Astrocyte (in vitro differentiated cells and primary cell): ENCODE measurements around the gene LCAT. TPM values are rescaled to one million over a fixed set of nuclear protein-coding genes. Genes with fewer than 3 reads are reported as not detected.
A peak's percentile ranks its signal among the peaks of the same experiment; 100 is the strongest.

ENCODE experiments used
- DNase-seq: peaks from one replicate; pipeline ENCODE4 v3.0.0-alpha.2; 2010; ENCODE audit warnings: low read depth
- FAIRE-seq: peaks from 2 replicates; lab custom pipeline; 2011; peaks lifted over from hg19 to GRCh38; lab: Jason Lieb, UNC
- H2AFZ ChIP-seq: 2 replicates; pipeline ENCODE4 v1.6.0; 2012; ENCODE audit warnings: low read depth, low read length, inconsistent platforms
- H3K27ac ChIP-seq: 2 replicates; pipeline ENCODE4 v1.5.1; 2011; ENCODE audit warnings: low read depth, low read length, inconsistent platforms
- H3K27me3 ChIP-seq: 2 replicates; pipeline ENCODE4 v1.6.0; 2011; ENCODE audit warnings: low read length, inconsistent platforms; ENCODE audit not compliant: insufficient read depth
- H3K36me3 ChIP-seq: 2 replicates; pipeline ENCODE4 v1.5.1; 2011; ENCODE audit warnings: low read length, inconsistent platforms; ENCODE audit not compliant: insufficient read depth
- H3K4me1 ChIP-seq: 2 replicates; pipeline ENCODE4 v1.5.1; 2011; ENCODE audit warnings: low read length, inconsistent platforms; ENCODE audit not compliant: insufficient read depth
- H3K4me2 ChIP-seq: 2 replicates; pipeline ENCODE4 v1.6.0; 2012; ENCODE audit warnings: low read length, inconsistent platforms
- H3K4me3 ChIP-seq: 2 replicates; pipeline ENCODE4 v1.5.1; 2011; ENCODE audit warnings: low read depth, mild to moderate bottlenecking, low read length, inconsistent platforms; ENCODE audit not compliant: insufficient read depth
- H3K79me2 ChIP-seq: 2 replicates; pipeline ENCODE4 v1.6.0; 2012; ENCODE audit warnings: mild to moderate bottlenecking, low read length, inconsistent platforms; ENCODE audit not compliant: insufficient read depth
- H3K9ac ChIP-seq: 2 replicates; pipeline ENCODE4 v1.6.0; 2012; ENCODE audit warnings: mild to moderate bottlenecking, low read length, inconsistent platforms
- H3K9me3 ChIP-seq: 2 replicates; pipeline ENCODE4 v1.5.1; 2012; ENCODE audit warnings: low read depth, mild to moderate bottlenecking, low read length, inconsistent platforms; ENCODE audit not compliant: insufficient read depth
- H4K20me1 ChIP-seq: 2 replicates; pipeline ENCODE4 v1.6.0; 2012; ENCODE audit warnings: low read length, inconsistent platforms; ENCODE audit not compliant: insufficient read depth
- H3K27ac Mint-ChIP-seq: one replicate; pipeline ENCODE4 v1.8.0; 2021; ENCODE audit warnings: mild to moderate bottlenecking, mixed read lengths; ENCODE audit not compliant: unreplicated experiment
- H3K27me3 Mint-ChIP-seq: one replicate; pipeline ENCODE4 v1.8.0; 2021; ENCODE audit warnings: low read depth, mixed read lengths; ENCODE audit not compliant: unreplicated experiment
- H3K36me3 Mint-ChIP-seq: one replicate; pipeline ENCODE4 v1.8.0; 2021; ENCODE audit warnings: low read depth, mixed read lengths; ENCODE audit not compliant: unreplicated experiment
- H3K4me1 Mint-ChIP-seq: one replicate; pipeline ENCODE4 v1.8.0; 2021; ENCODE audit warnings: low read depth, mixed read lengths; ENCODE audit not compliant: unreplicated experiment
- H3K4me3 Mint-ChIP-seq: one replicate; pipeline ENCODE4 v1.8.0; 2021; ENCODE audit warnings: mild to moderate bottlenecking, moderate library complexity, mixed read lengths; ENCODE audit not compliant: unreplicated experiment
- H3K9me3 Mint-ChIP-seq: one replicate; pipeline ENCODE4 v1.8.0; 2021; ENCODE audit warnings: mild to moderate bottlenecking, mixed read lengths; ENCODE audit not compliant: unreplicated experiment
- CTCF ChIP-seq: IDR thresholded peaks from 2 replicates; pipeline ENCODE4 v1.5.1; 2011; ENCODE audit warnings: low read depth, mild to moderate bottlenecking, inconsistent platforms, low read length, moderate library complexity; ENCODE audit not compliant: insufficient read depth
- EZH2 ChIP-seq: IDR thresholded peaks from 2 replicates; pipeline ENCODE4 v1.6.1; 2012; ENCODE audit warnings: mild to moderate bottlenecking, low read length, inconsistent platforms; ENCODE audit not compliant: insufficient read depth
- total RNA-seq: library from RNA; stranded (reverse); gene quantifications from 2 replicates; pipeline ENCODE4 v1.2.1, GENCODE V29; 2021

The LCAT gene
- total RNA-seq, 1 donor from 2014 or later, result 37.9 TPM

GRCh38 chr16:67943256-67943618 is 683 bp downstream of the LCAT start:
- TF ChIP-seq EZH2 (no peak), CTCF (no peak)
- Histone ChIP-seq H3K79me2 (peaks cover 14% of the 10 kb centered on the region), H3K36me3 (peaks cover 50% of the 10 kb centered on the region), H3K9me3 (no peaks in the 10 kb centered on the region), H3K4me1 (peaks cover 15% of the 10 kb centered on the region), H3K9ac (no peak overlapping the region), H2AFZ (no peak overlapping the region), H3K4me3 (no peak overlapping the region), H3K4me2 (no peak overlapping the region), H3K27me3 (no peaks in the 10 kb centered on the region), H3K27ac (no peak overlapping the region), H4K20me1 (peaks cover 83% of the 10 kb centered on the region)
- Mint-ChIP-seq H3K4me1 (no peaks in the 10 kb centered on the region), H3K9me3 (no peaks in the 10 kb centered on the region), H3K27me3 (no peaks in the 10 kb centered on the region), H3K4me3 (no peak overlapping the region), H3K36me3 (peaks cover 13% of the 10 kb centered on the region), H3K27ac (no peak overlapping the region)
- FAIRE-seq (no peak), DNase-seq (no peak)

GRCh38 chr16:67942510-67943255 is 1.2 kb downstream of the LCAT start:
- H3K9ac ChIP-seq, result no peak overlapping the region
- DNase-seq (no peak), FAIRE-seq (no peak)
- no peak for TF ChIP-seq EZH2
- no peak for TF ChIP-seq CTCF
- H3K4me1 Mint-ChIP-seq, result no peaks in the 10 kb centered on the region
- H3K4me1 ChIP-seq, result peaks cover 15% of the 10 kb centered on the region
- no peaks in the 10 kb centered on the region for H3K9me3 Mint-ChIP-seq
- H3K36me3 Mint-ChIP-seq, result peaks cover 13% of the 10 kb centered on the region
- H3K36me3 ChIP-seq, result peaks cover 50% of the 10 kb centered on the region
- no peak overlapping the region for H3K27ac Mint-ChIP-seq
- H3K27ac ChIP-seq, result no peak overlapping the region
- no peak overlapping the region for H2AFZ ChIP-seq
- no peak overlapping the region for H3K4me3 ChIP-seq
- no peaks in the 10 kb centered on the region for H3K27me3 ChIP-seq
- H3K27me3 Mint-ChIP-seq, result no peaks in the 10 kb centered on the region
- no peak overlapping the region for H3K4me3 Mint-ChIP-seq
- no peak overlapping the region for H3K4me2 ChIP-seq
- H3K79me2 ChIP-seq, result peaks cover 14% of the 10 kb centered on the region
- H3K9me3 ChIP-seq, result no peaks in the 10 kb centered on the region
- H4K20me1 ChIP-seq, result peaks cover 78% of the 10 kb centered on the region

- Mint-ChIP-seq H3K4me3 (no peak overlapping the region), H3K9me3 (no peaks in the 10 kb centered on the region), H3K27ac (peak overlapping the region; percentile 75), H3K27me3 (no peaks in the 10 kb centered on the region), H3K36me3 (peaks cover 13% of the 10 kb centered on the region), H3K4me1 (peaks cover 2% of the 10 kb centered on the region)
- Histone ChIP-seq H4K20me1 (peaks cover 74% of the 10 kb centered on the region), H3K27ac (no peak overlapping the region), H3K27me3 (no peaks in the 10 kb centered on the region), H3K4me3 (no peak overlapping the region), H3K79me2 (peaks cover 18% of the 10 kb centered on the region), H3K36me3 (peaks cover 50% of the 10 kb centered on the region), H2AFZ (no peak overlapping the region), H3K4me1 (peaks cover 19% of the 10 kb centered on the region), H3K4me2 (no peak overlapping the region), H3K9me3 (no peaks in the 10 kb centered on the region), H3K9ac (no peak overlapping the region)
- DNase-seq (no peak), FAIRE-seq (no peak)
- TF ChIP-seq CTCF (peak; percentile 47), EZH2 (no peak)
Measured at GRCh38 chr16:67942200-67942509, 1.8 kb downstream of the LCAT start.
